Keratinocyte (primary cell): ENCODE results near the gene CDK14.

Experiments
- EZH2 ChIP-seq: IDR thresholded peaks from one replicate; pipeline ENCODE4 v1.6.1; 2012; ENCODE audit warnings: inconsistent platforms, mild to moderate bottlenecking, low read length, moderate library complexity
- TF ChIP-seq, protein P1 (sequence below), 3 experiments: IDR thresholded peaks in 1 of 3; conservative IDR thresholded peaks in 1 of 3; optimal IDR thresholded peaks in 1 of 3; 2 replicates in 2 of 3; 3 replicates in 1 of 3; pipeline versions ENCODE3 to v1.5.1; 2011; ENCODE audit warnings: low read length in 3 of 3, mild to moderate bottlenecking in 3 of 3, moderate library complexity in 2 of 3, control low read depth in 1 of 3, inconsistent platforms in 1 of 3; ENCODE audit not compliant: insufficient read depth in 2 of 3; ENCODE audit errors: extremely low read depth in 1 of 3

GRCh38 chr7:90625562-90625961 lies 29.4 kb downstream of the CDK14 start:
- TF ChIP-seq, protein P1, sequence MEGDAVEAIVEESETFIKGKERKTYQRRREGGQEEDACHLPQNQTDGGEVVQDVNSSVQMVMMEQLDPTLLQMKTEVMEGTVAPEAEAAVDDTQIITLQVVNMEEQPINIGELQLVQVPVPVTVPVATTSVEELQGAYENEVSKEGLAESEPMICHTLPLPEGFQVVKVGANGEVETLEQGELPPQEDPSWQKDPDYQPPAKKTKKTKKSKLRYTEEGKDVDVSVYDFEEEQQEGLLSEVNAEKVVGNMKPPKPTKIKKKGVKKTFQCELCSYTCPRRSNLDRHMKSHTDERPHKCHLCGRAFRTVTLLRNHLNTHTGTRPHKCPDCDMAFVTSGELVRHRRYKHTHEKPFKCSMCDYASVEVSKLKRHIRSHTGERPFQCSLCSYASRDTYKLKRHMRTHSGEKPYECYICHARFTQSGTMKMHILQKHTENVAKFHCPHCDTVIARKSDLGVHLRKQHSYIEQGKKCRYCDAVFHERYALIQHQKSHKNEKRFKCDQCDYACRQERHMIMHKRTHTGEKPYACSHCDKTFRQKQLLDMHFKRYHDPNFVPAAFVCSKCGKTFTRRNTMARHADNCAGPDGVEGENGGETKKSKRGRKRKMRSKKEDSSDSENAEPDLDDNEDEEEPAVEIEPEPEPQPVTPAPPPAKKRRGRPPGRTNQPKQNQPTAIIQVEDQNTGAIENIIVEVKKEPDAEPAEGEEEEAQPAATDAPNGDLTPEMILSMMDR (optimal IDR thresholded peaks at IDR 0.05 in 1 of 3, IDR thresholded peaks at IDR 0.05 in 1 of 3, conservative IDR thresholded peaks at IDR 0.05 in 1 of 3; ENCODE audit: extremely low read depth in 1 of 3, insufficient read depth in 2 of 3, low read length in 3 of 3) = no peak
- no peak for TF ChIP-seq EZH2
